ENCODE data around the gene RNGTT.

GRCh38 chr6:88609983-88610382 is 353.4 kb downstream of the RNGTT start:
- no peak for TF ChIP-seq CTCF (IDR thresholded peaks at IDR 0.05)
- TF ChIP-seq POLR2A (IDR thresholded peaks at IDR 0.05): no peak

All from vagina (tissue), 2 donors.